IMR-90 (cell line): ENCODE data around the gene STX18. TPM values are rescaled to one million over a fixed set of nuclear protein-coding genes. Genes with fewer than 3 reads are reported as not detected.

Source experiments
- ATAC-seq: fragments of 200-7000 bp; cut with Tn5 transposase; 2 replicates; pipeline ENCODE4 v1.9.1; 2020; ENCODE audit warnings: low read depth, mild to moderate bottlenecking, moderate library complexity
- BruUV-seq: library from RNA; stranded (reverse); fragments of 400-500 nt; replicated peaks from 2 replicates; lab custom pipeline; 2021; lab: Mats Ljungman, UMichigan
- CTCF ChIA-PET: fragments of 300-600 bp; formaldehyde crosslinking; extraction: SDS; loops from one replicate; lab custom pipeline; 2021; ENCODE audit warnings: antibody characterized with exemption; lab: Yijun Ruan, JAX
- POLR2A ChIA-PET: fragments of 300-600 bp; sonication (Branson Sonifier 250); formaldehyde crosslinking; loops from one replicate; lab custom pipeline; 2022; ENCODE audit warnings: antibody characterized with exemption; ENCODE audit not compliant: unreplicated experiment; lab: Charles Lee
- DNase-seq: peaks from one replicate; pipeline ENCODE4 v3.0.0; 2013
- H2AFZ ChIP-seq: replicated peaks from 2 replicates; pipeline ENCODE3; 2013; ENCODE audit warnings: low read length, mild to moderate bottlenecking; ENCODE audit not compliant: poor library complexity
- H2AK5ac ChIP-seq: 2 replicates; pipeline ENCODE4 v1.6.1; 2013; ENCODE audit warnings: low read depth, low read length, inconsistent platforms
- H2AK9ac ChIP-seq: replicated peaks from 2 replicates; pipeline ENCODE3; 2013; ENCODE audit warnings: mild to moderate bottlenecking, low read depth, low read length, moderate library complexity; ENCODE audit not compliant: poor library complexity
- H2BK120ac ChIP-seq: 2 replicates; pipeline ENCODE4 v1.6.1; 2013; ENCODE audit warnings: low read depth, low read length, inconsistent platforms
- H2BK15ac ChIP-seq: 3 replicates; pipeline ENCODE4 v1.6.1; 2013; ENCODE audit warnings: low read depth, low read length, inconsistent platforms
- H2BK20ac ChIP-seq: 2 replicates; pipeline ENCODE4 v1.6.1; 2013; ENCODE audit warnings: low read depth, mild to moderate bottlenecking, inconsistent platforms, low read length, moderate library complexity
- H2BK5ac ChIP-seq: 2 replicates; pipeline ENCODE4 v1.6.1; 2013; ENCODE audit warnings: mild to moderate bottlenecking, low read depth, low read length, inconsistent platforms; ENCODE audit not compliant: poor library complexity, severe bottlenecking
- H3K14ac ChIP-seq: replicated peaks from 2 replicates; pipeline ENCODE4 v1.6.1; 2013; ENCODE audit warnings: low read depth, low read length, inconsistent platforms
- H3K18ac ChIP-seq: 2 replicates; pipeline ENCODE4 v1.6.1; 2013; ENCODE audit warnings: low read depth, low read length, control low read depth
- H3K23ac ChIP-seq: 2 replicates; pipeline ENCODE4 v1.6.1; 2013; ENCODE audit warnings: low read depth, low read length, inconsistent platforms
- H3K27ac ChIP-seq: 2 replicates; pipeline ENCODE4 v1.5.1; 2013; ENCODE audit warnings: mild to moderate bottlenecking, control low read depth, low read length; ENCODE audit not compliant: insufficient read depth
- H3K27me3 ChIP-seq: 2 replicates; pipeline ENCODE4 v1.6.1; 2013; ENCODE audit warnings: low read length; ENCODE audit not compliant: control insufficient read depth, insufficient read depth
- H3K36me3 ChIP-seq: 2 replicates; pipeline ENCODE4 v1.6.1; 2013; ENCODE audit warnings: low read length, mixed read lengths; ENCODE audit not compliant: control insufficient read depth, insufficient read depth
- H3K4ac ChIP-seq: 2 replicates; pipeline ENCODE4 v1.6.1; 2013; ENCODE audit warnings: low read depth, low read length, inconsistent platforms
- H3K4me1 ChIP-seq: 2 replicates; pipeline ENCODE4 v1.6.1; 2013; ENCODE audit warnings: low read length, mixed read lengths; ENCODE audit not compliant: control insufficient read depth, insufficient read depth
- H3K4me2 ChIP-seq: 2 replicates; pipeline ENCODE4 v1.6.1; 2013; ENCODE audit warnings: low read depth, mild to moderate bottlenecking, control low read depth, low read length, moderate library complexity
- H3K4me3 ChIP-seq: 2 replicates; pipeline ENCODE4 v1.5.1; 2013; ENCODE audit warnings: low read depth, mild to moderate bottlenecking, control low read depth, low read length, moderate library complexity; ENCODE audit not compliant: insufficient read depth
- H3K56ac ChIP-seq: 2 replicates; pipeline ENCODE4 v1.6.1; 2013; ENCODE audit warnings: low read length, inconsistent platforms; ENCODE audit not compliant: insufficient read depth; ENCODE audit errors: extremely low read depth
- H3K79me1 ChIP-seq, 2 experiments: 2 replicates each; pipeline ENCODE4 v1.6.1; 2013; ENCODE audit warnings: low read length in 2 of 2, inconsistent platforms in 1 of 2, low read depth in 1 of 2
- H3K9ac ChIP-seq: 2 replicates; pipeline ENCODE4 v1.6.1; 2013; ENCODE audit warnings: low read depth, low read length, control low read depth
- H3K9me1 ChIP-seq: 2 replicates; pipeline ENCODE4 v1.6.1; 2013; ENCODE audit warnings: low read length, inconsistent platforms; ENCODE audit not compliant: insufficient read depth
- H3K9me3 ChIP-seq: 2 replicates; pipeline ENCODE4 v1.6.1; 2013; ENCODE audit warnings: low read length; ENCODE audit not compliant: control insufficient read depth, insufficient read depth
- H4K20me1 ChIP-seq: 2 replicates; pipeline ENCODE4 v1.6.1; 2013; ENCODE audit warnings: low read length, inconsistent platforms; ENCODE audit not compliant: insufficient read depth
- H4K5ac ChIP-seq: 2 replicates; pipeline ENCODE4 v1.6.1; 2013; ENCODE audit warnings: mild to moderate bottlenecking, low read depth, low read length, control low read depth
- H4K8ac ChIP-seq, 2 experiments: 2 replicates each; pipeline ENCODE4 v1.6.1; 2013; ENCODE audit warnings: low read depth in 2 of 2, low read length in 2 of 2, control low read depth in 1 of 2, inconsistent platforms in 1 of 2
- H4K91ac ChIP-seq: 2 replicates; pipeline ENCODE4 v1.6.1; 2013; ENCODE audit warnings: low read depth, low read length, inconsistent platforms; ENCODE audit not compliant: insufficient read depth
- CHD1 ChIP-seq: IDR thresholded peaks from 2 replicates; pipeline ENCODE4 v1.6.1; 2012; ENCODE audit warnings: low read depth, low read length, improper control_type of control experiment
- MAFK ChIP-seq: IDR thresholded peaks from 2 replicates; pipeline ENCODE4 v1.6.1; 2012; ENCODE audit warnings: low read depth, low read length, improper control_type of control experiment
- MXI1 ChIP-seq: IDR thresholded peaks from 2 replicates; pipeline ENCODE4 v1.6.1; 2012; ENCODE audit warnings: low read depth, mild to moderate bottlenecking, low read length, moderate library complexity, borderline replicate concordance
- RFX5 ChIP-seq: IDR thresholded peaks from 2 replicates; pipeline ENCODE4 v1.8.0; 2012; ENCODE audit warnings: low read depth, mild to moderate bottlenecking, low read length, moderate library complexity
- WGBS, 2 experiments: methylation state at CpG; one replicate each; pipeline versions ENCODE4 v1.1.5 to v1.1.7; 2013; ENCODE audit warnings: missing lambda C conversion rate in 2 of 2; ENCODE audit not compliant: insufficient read length in 1 of 2; ENCODE audit errors: extremely low coverage in 2 of 2; 5-methylcytosine and 5-hydroxymethylcytosine counted together
- dilution Hi-C: fragments of 300-500 bp; cut with HindIII; formaldehyde crosslinking; loops from one replicate; pipeline ENCODE4 v1.14.3; 2018; ENCODE audit warnings: low sequenced_read_pairs; ENCODE audit not compliant: unreplicated experiment
- in situ Hi-C: fragments of 300-500 bp; cut with MboI; formaldehyde crosslinking; loops from 3 replicates; pipeline ENCODE4 v1.14.3; 2019; ENCODE audit warnings: low sequenced_read_pairs, inconsistent platforms, mixed read lengths
- intact Hi-C: fragments of 100-400 bp; cut with micrococcal nuclease; formaldehyde crosslinking; loops from 2 replicates; pipeline ENCODE4 v1.10.0; 2022
- polyA plus RNA-seq, 3 experiments: library from polyadenylated mRNA; depleted of rRNA; stranded (reverse); fragments of >200 nt; gene quantifications; 2 replicates each; pipeline ENCODE4 v1.2.3, GENCODE V29; 2012; ENCODE audit warnings: low replicate concordance in 1 of 3
- total RNA-seq: library from RNA; depleted of rRNA; stranded (reverse); fragments of >200 nt; gene quantifications from 2 replicates; pipeline ENCODE4 v1.2.3, GENCODE V29; 2012
- TF ChIP-seq, protein P1 (sequence below): conservative IDR thresholded peaks from 2 replicates; pipeline ENCODE4 v1.5.1; 2012; ENCODE audit warnings: mild to moderate bottlenecking, low read depth, low read length, improper control_type of control experiment

STX18 gene
- total and polyA plus RNA-seq, 2 of the 4 experiments (the other 2 are of a cell fraction) = 20.1 to 23.4 TPM

GRCh38 chr4:4507403-4507802, 34.4 kb downstream of the STX18 start:
- H3K79me1 ChIP-seq = peaks cover 18 to 46% of the 10 kb centered on the region in 2 experiments
- peaks cover 5% of the 10 kb centered on the region; the same call in 1 of the 2 replicates for H3K9me1 ChIP-seq
- WGBS, 2 experiments = 100% methylated on average over 1 of the region's 14 CpGs; no CpG with 5 or more reads in 1 of the 2 experiments
- no peak overlapping the region for H2BK20ac ChIP-seq
- no peak overlapping the region for H2BK15ac ChIP-seq
- H4K8ac ChIP-seq = no peak overlapping the region
- intact Hi-C loops (no loop called here), dilution Hi-C loops (no loop called here), in situ Hi-C loops (no loop called here)
- H3K4me1 ChIP-seq = peaks cover 2% of the 10 kb centered on the region; the same call in 1 of the 2 replicates
- no peak overlapping the region for H2AK9ac ChIP-seq
- H3K27me3 ChIP-seq = no peaks in the 10 kb centered on the region
- CTCF ChIA-PET = interaction anchor here (0.6 to 1.5 kb wide), 2 partner anchors 12 to 927 kb away, joined by 3 to 7 read pairs; no protein-coding TSS in a partner anchor
- H4K91ac ChIP-seq = no peak overlapping the region
- no peaks in the 10 kb centered on the region for H3K36me3 ChIP-seq
- H3K23ac ChIP-seq = no peak overlapping the region
- H3K4me2 ChIP-seq = no peak overlapping the region
- H3K9me3 ChIP-seq = no peaks in the 10 kb centered on the region
- no peak overlapping the region for H3K27ac ChIP-seq
- H4K5ac ChIP-seq = no peak overlapping the region
- H3K4me3 ChIP-seq = no peak overlapping the region
- no peak overlapping the region for H2AFZ ChIP-seq
- H3K18ac ChIP-seq = no peak overlapping the region
- H2BK120ac ChIP-seq = no peak overlapping the region
- H4K20me1 ChIP-seq = peaks cover 17% of the 10 kb centered on the region; the same call in 1 of the 2 replicates
- no TSS peak for BruUV-seq
- H2BK5ac ChIP-seq = no peak overlapping the region
- no peak overlapping the region for H3K4ac ChIP-seq
- no peak overlapping the region for H3K56ac ChIP-seq
- no peak for DNase-seq
- POLR2A ChIA-PET = no interaction called here
- TF ChIP-seq RFX5 (no peak), CHD1 (no peak), MAFK (no peak), MXI1 (no peak)
- TF ChIP-seq, protein P1, sequence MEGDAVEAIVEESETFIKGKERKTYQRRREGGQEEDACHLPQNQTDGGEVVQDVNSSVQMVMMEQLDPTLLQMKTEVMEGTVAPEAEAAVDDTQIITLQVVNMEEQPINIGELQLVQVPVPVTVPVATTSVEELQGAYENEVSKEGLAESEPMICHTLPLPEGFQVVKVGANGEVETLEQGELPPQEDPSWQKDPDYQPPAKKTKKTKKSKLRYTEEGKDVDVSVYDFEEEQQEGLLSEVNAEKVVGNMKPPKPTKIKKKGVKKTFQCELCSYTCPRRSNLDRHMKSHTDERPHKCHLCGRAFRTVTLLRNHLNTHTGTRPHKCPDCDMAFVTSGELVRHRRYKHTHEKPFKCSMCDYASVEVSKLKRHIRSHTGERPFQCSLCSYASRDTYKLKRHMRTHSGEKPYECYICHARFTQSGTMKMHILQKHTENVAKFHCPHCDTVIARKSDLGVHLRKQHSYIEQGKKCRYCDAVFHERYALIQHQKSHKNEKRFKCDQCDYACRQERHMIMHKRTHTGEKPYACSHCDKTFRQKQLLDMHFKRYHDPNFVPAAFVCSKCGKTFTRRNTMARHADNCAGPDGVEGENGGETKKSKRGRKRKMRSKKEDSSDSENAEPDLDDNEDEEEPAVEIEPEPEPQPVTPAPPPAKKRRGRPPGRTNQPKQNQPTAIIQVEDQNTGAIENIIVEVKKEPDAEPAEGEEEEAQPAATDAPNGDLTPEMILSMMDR = no peak
- no peak overlapping the region for H3K14ac ChIP-seq
- no peak overlapping the region for H2AK5ac ChIP-seq
- no peak for ATAC-seq
- no peak overlapping the region for H3K9ac ChIP-seq
